ENCODE measurements around the gene MACROD2.

Gene MACROD2

DNA sequence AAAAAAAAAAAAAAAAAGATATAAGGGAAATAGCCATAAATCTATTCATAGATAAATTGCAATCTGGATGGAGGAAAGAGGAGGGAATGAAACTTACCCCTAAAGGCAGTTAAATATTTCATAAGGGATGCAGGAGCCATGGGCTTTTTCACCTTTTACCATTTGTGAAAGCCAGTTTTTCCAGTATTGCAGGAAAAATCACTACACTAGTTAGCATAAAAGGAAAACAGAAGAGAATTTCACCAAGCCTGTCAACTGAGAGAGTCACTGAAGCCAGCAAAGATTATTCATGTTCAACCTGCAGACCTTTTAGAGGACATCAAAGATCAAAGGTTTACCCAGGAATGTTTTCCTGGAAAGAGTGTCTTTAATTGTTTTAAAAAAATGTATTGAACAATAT, 1608.2 kb downstream of the MACROD2 start:
- no peak for TF ChIP-seq RARB (CRISPR knock-in tag; IDR thresholded peaks at IDR 0.05)
- TF ChIP-seq CSDC2 (CRISPR knock-in tag; IDR thresholded peaks at IDR 0.05), result no peak
- TF ChIP-seq, protein P1, sequence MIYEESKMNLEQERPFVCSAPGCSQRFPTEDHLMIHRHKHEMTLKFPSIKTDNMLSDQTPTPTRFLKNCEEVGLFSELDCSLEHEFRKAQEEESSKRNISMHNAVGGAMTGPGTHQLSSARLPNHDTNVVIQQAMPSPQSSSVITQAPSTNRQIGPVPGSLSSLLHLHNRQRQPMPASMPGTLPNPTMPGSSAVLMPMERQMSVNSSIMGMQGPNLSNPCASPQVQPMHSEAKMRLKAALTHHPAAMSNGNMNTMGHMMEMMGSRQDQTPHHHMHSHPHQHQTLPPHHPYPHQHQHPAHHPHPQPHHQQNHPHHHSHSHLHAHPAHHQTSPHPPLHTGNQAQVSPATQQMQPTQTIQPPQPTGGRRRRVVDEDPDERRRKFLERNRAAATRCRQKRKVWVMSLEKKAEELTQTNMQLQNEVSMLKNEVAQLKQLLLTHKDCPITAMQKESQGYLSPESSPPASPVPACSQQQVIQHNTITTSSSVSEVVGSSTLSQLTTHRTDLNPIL (CRISPR knock-in tag; IDR thresholded peaks at IDR 0.05; ENCODE audit: low read depth), result no peak
- TF ChIP-seq, protein P2, sequence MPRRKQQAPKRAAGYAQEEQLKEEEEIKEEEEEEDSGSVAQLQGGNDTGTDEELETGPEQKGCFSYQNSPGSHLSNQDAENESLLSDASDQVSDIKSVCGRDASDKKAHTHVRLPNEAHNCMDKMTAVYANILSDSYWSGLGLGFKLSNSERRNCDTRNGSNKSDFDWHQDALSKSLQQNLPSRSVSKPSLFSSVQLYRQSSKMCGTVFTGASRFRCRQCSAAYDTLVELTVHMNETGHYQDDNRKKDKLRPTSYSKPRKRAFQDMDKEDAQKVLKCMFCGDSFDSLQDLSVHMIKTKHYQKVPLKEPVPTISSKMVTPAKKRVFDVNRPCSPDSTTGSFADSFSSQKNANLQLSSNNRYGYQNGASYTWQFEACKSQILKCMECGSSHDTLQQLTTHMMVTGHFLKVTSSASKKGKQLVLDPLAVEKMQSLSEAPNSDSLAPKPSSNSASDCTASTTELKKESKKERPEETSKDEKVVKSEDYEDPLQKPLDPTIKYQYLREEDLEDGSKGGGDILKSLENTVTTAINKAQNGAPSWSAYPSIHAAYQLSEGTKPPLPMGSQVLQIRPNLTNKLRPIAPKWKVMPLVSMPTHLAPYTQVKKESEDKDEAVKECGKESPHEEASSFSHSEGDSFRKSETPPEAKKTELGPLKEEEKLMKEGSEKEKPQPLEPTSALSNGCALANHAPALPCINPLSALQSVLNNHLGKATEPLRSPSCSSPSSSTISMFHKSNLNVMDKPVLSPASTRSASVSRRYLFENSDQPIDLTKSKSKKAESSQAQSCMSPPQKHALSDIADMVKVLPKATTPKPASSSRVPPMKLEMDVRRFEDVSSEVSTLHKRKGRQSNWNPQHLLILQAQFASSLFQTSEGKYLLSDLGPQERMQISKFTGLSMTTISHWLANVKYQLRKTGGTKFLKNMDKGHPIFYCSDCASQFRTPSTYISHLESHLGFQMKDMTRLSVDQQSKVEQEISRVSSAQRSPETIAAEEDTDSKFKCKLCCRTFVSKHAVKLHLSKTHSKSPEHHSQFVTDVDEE (CRISPR knock-in tag; IDR thresholded peaks at IDR 0.05), result no peak
- no peak for TF ChIP-seq ZNF565 (CRISPR knock-in tag; conservative IDR thresholded peaks at IDR 0.05; ENCODE audit: low read depth)
- no peak for TF ChIP-seq GLIS3 (CRISPR knock-in tag; IDR thresholded peaks at IDR 0.05)
- no peak for TF ChIP-seq ISL1 (CRISPR knock-in tag; IDR thresholded peaks at IDR 0.05)
- TF ChIP-seq, protein P3, sequence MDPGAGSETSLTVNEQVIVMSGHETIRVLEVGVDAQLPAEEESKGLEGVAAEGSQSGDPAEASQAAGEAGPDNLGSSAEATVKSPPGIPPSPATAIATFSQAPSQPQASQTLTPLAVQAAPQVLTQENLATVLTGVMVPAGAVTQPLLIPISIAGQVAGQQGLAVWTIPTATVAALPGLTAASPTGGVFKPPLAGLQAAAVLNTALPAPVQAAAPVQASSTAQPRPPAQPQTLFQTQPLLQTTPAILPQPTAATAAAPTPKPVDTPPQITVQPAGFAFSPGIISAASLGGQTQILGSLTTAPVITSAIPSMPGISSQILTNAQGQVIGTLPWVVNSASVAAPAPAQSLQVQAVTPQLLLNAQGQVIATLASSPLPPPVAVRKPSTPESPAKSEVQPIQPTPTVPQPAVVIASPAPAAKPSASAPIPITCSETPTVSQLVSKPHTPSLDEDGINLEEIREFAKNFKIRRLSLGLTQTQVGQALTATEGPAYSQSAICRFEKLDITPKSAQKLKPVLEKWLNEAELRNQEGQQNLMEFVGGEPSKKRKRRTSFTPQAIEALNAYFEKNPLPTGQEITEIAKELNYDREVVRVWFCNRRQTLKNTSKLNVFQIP (CRISPR knock-in tag; IDR thresholded peaks at IDR 0.05; ENCODE audit: borderline replicate concordance, low read depth), result no peak
- TF ChIP-seq, protein P4, sequence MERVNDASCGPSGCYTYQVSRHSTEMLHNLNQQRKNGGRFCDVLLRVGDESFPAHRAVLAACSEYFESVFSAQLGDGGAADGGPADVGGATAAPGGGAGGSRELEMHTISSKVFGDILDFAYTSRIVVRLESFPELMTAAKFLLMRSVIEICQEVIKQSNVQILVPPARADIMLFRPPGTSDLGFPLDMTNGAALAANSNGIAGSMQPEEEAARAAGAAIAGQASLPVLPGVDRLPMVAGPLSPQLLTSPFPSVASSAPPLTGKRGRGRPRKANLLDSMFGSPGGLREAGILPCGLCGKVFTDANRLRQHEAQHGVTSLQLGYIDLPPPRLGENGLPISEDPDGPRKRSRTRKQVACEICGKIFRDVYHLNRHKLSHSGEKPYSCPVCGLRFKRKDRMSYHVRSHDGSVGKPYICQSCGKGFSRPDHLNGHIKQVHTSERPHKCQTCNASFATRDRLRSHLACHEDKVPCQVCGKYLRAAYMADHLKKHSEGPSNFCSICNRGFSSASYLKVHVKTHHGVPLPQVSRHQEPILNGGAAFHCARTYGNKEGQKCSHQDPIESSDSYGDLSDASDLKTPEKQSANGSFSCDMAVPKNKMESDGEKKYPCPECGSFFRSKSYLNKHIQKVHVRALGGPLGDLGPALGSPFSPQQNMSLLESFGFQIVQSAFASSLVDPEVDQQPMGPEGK (CRISPR knock-in tag; IDR thresholded peaks at IDR 0.05; ENCODE audit: borderline replicate concordance), result no peak
- no peak for TF ChIP-seq PPARA (CRISPR knock-in tag; IDR thresholded peaks at IDR 0.05; ENCODE audit: borderline replicate concordance)
- TF ChIP-seq ZFP30 (CRISPR knock-in tag; IDR thresholded peaks at IDR 0.05), result no peak
- no peak for TF ChIP-seq ZNF70 (CRISPR knock-in tag; IDR thresholded peaks at IDR 0.05)
- TF ChIP-seq ZC3H10 (CRISPR knock-in tag; IDR thresholded peaks at IDR 0.05), result no peak
- no peak for TF ChIP-seq ZNF8 (CRISPR knock-in tag; IDR thresholded peaks at IDR 0.05)
- no peak for TF ChIP-seq BACH2 (CRISPR knock-in tag; IDR thresholded peaks at IDR 0.05; ENCODE audit: borderline replicate concordance)
- TF ChIP-seq OSR1 (CRISPR knock-in tag; IDR thresholded peaks at IDR 0.05), result no peak
- no peak for TF ChIP-seq ARNTL (CRISPR knock-in tag; IDR thresholded peaks at IDR 0.05; ENCODE audit: borderline replicate concordance, low read depth)
- TF ChIP-seq ZFP3 (CRISPR knock-in tag; IDR thresholded peaks at IDR 0.05), result no peak
- TF ChIP-seq, protein P5, sequence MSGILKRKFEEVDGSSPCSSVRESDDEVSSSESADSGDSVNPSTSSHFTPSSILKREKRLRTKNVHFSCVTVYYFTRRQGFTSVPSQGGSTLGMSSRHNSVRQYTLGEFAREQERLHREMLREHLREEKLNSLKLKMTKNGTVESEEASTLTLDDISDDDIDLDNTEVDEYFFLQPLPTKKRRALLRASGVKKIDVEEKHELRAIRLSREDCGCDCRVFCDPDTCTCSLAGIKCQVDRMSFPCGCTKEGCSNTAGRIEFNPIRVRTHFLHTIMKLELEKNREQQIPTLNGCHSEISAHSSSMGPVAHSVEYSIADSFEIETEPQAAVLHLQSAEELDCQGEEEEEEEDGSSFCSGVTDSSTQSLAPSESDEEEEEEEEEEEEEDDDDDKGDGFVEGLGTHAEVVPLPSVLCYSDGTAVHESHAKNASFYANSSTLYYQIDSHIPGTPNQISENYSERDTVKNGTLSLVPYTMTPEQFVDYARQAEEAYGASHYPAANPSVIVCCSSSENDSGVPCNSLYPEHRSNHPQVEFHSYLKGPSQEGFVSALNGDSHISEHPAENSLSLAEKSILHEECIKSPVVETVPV (CRISPR knock-in tag; IDR thresholded peaks at IDR 0.05), result no peak
- TF ChIP-seq ESRRG (CRISPR knock-in tag; IDR thresholded peaks at IDR 0.05), result no peak
- ATAC-seq, result no peak

DNA sequence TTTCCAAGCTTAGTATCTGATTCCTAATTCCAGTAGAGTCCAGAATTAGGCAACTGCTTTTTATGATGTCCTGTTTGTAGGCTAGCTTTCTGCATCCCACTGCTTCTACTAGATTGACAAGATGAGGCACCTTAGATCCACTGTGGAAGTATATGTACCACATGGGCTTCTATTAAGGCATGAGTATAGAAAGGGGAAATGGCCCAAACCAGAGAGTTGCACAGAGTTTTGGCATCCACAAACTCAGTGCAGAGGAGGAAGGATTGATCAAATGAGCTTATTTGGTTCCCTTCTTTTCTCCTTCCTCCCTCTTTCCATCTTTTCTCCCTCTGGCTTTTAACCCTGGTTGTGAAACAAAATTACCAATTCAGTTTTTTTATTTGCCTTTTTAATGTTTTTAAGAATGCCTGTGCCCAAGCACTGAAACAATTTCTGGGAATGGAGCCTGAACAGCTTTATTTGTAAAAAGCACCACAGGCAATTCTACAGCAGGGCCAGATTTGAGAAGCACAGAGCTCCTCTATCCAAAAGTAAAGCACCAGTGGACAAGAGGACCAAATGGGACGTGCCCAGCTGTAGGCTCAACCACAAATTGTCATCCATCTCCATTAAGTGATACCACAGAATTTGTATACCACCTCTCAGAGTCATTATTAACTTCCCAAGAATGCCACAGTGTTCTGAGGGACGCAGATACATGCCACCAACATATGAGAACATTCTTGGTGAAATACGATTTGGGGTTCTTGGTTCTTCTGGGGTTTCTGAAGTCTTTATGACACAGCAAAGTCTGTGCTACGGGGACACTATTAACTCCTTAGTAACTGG, 1608.9 kb downstream of the MACROD2 start:
- ATAC-seq, result no peak
- TF ChIP-seq ARNTL (CRISPR knock-in tag; IDR thresholded peaks at IDR 0.05; ENCODE audit: borderline replicate concordance, low read depth) (no peak), ESRRG (CRISPR knock-in tag; IDR thresholded peaks at IDR 0.05) (no peak), ISL1 (CRISPR knock-in tag; IDR thresholded peaks at IDR 0.05) (no peak), PPARA (CRISPR knock-in tag; IDR thresholded peaks at IDR 0.05; ENCODE audit: borderline replicate concordance) (no peak), ZNF70 (CRISPR knock-in tag; IDR thresholded peaks at IDR 0.05) (no peak), TCF4 (CRISPR knock-in tag; IDR thresholded peaks at IDR 0.05; ENCODE audit: borderline replicate concordance) (no peak), ZFP3 (CRISPR knock-in tag; IDR thresholded peaks at IDR 0.05) (no peak), ZNF8 (CRISPR knock-in tag; IDR thresholded peaks at IDR 0.05) (no peak)
- TF ChIP-seq, protein P3 (CRISPR knock-in tag; IDR thresholded peaks at IDR 0.05; ENCODE audit: borderline replicate concordance, low read depth), result no peak
- TF ChIP-seq, protein P5 (CRISPR knock-in tag; IDR thresholded peaks at IDR 0.05), result no peak
- TF ChIP-seq, protein P2 (CRISPR knock-in tag; IDR thresholded peaks at IDR 0.05), result no peak
